PC-3 (cell line): ENCODE measurements around the gene TMEM123. TPM values are rescaled to one million over a fixed set of nuclear protein-coding genes. Genes with fewer than 3 reads are reported as not detected.

Experiments used
- ATAC-seq: fragments of 200-7000 bp; cut with Tn5 transposase; 2 replicates; pipeline ENCODE4 v1.9.1; 2020; ENCODE audit warnings: mild to moderate bottlenecking, moderate library complexity
- BruUV-seq: library from RNA; stranded (reverse); fragments of 400-500 nt; replicated peaks from 2 replicates; lab custom pipeline; 2021; lab: Mats Ljungman, UMichigan
- CTCF ChIA-PET: fragments of 300-600 bp; sonication (Branson Sonifier 250); formaldehyde crosslinking; loops from one replicate; lab custom pipeline; 2022; ENCODE audit warnings: antibody characterized with exemption; lab: Charles Lee
- POLR2A ChIA-PET: fragments of 300-600 bp; sonication (Branson Sonifier 250); formaldehyde crosslinking; loops from one replicate; lab custom pipeline; 2022; ENCODE audit warnings: antibody characterized with exemption; ENCODE audit not compliant: unreplicated experiment; lab: Charles Lee
- DNase-seq: peaks from one replicate; pipeline ENCODE4 v3.0.0-alpha.2; 2015
- H2AFZ ChIP-seq: fragments of 300-600 bp; sonication (generic); 2 replicates; pipeline ENCODE4 v1.6.0; 2016; ENCODE audit warnings: antibody characterized with exemption, low read length
- H3F3A ChIP-seq: fragments of 300-600 bp; sonication (generic); one replicate; pipeline ENCODE4 v1.6.0; 2017; ENCODE audit warnings: antibody characterized with exemption, low read length, control low read depth, mild to moderate bottlenecking; ENCODE audit not compliant: unreplicated experiment
- H3K27ac ChIP-seq: fragments of 300-600 bp; sonication (generic); 2 replicates; pipeline ENCODE4 v1.5.1; 2016; ENCODE audit warnings: mild to moderate bottlenecking, low read length
- H3K27me3 ChIP-seq: fragments of 300-600 bp; sonication (generic); 2 replicates; pipeline ENCODE4 v1.6.1; 2016; ENCODE audit warnings: low read length, mixed read lengths
- H3K36me3 ChIP-seq: fragments of 300-600 bp; sonication (generic); 2 replicates; pipeline ENCODE4 v1.6.1; 2016; ENCODE audit warnings: low read depth, mixed run types, low read length, mixed read lengths
- H3K4me1 ChIP-seq: fragments of 300-600 bp; sonication (generic); 2 replicates; pipeline ENCODE4 v1.5.1; 2016; ENCODE audit warnings: low read length; ENCODE audit not compliant: insufficient read depth
- H3K4me2 ChIP-seq: fragments of 300-600 bp; sonication (generic); 2 replicates; pipeline ENCODE4 v1.6.0; 2016; ENCODE audit warnings: low read length
- H3K4me3 ChIP-seq: fragments of 300-600 bp; sonication (generic); 2 replicates; pipeline ENCODE4 v1.5.1; 2016; ENCODE audit warnings: mild to moderate bottlenecking, low read length, mixed read lengths
- H3K79me2 ChIP-seq: fragments of 300-600 bp; sonication (generic); 2 replicates; pipeline ENCODE4 v1.6.1; 2017; ENCODE audit warnings: low read length, mixed read lengths
- H3K9ac ChIP-seq: fragments of 300-600 bp; sonication (generic); 2 replicates; pipeline ENCODE4 v1.6.0; 2016; ENCODE audit warnings: mild to moderate bottlenecking, low read length
- H3K9me2 ChIP-seq: fragments of 300-600 bp; sonication (generic); replicated peaks from 2 replicates; pipeline ENCODE4 v1.6.1; 2016; ENCODE audit warnings: mixed run types, low read length, mixed read lengths
- H3K9me3 ChIP-seq: fragments of 300-600 bp; sonication (generic); 2 replicates; pipeline ENCODE4 v1.6.1; 2016; ENCODE audit warnings: low read length, mixed read lengths
- H4K20me1 ChIP-seq: fragments of 300-600 bp; sonication (generic); 2 replicates; pipeline ENCODE4 v1.6.1; 2016; ENCODE audit warnings: low read length, mixed read lengths
- EZH2 ChIP-seq: fragments of 300-600 bp; sonication (generic); IDR thresholded peaks from one replicate; pipeline ENCODE4 v1.6.1; 2017; ENCODE audit warnings: antibody characterized with exemption, mild to moderate bottlenecking, low read length; ENCODE audit not compliant: unreplicated experiment
- EZH2phosphoT487 ChIP-seq: fragments of 300-600 bp; sonication (generic); IDR thresholded peaks from 2 replicates; pipeline ENCODE4 v1.6.1; 2018; ENCODE audit warnings: mild to moderate bottlenecking, antibody characterized with exemption, low read length, borderline replicate concordance
- intact Hi-C: fragments of 100-400 bp; cut with micrococcal nuclease; formaldehyde crosslinking; loops from 2 replicates; pipeline ENCODE4 v1.9.0; 2023
- total RNA-seq: library from RNA; depleted of rRNA; stranded (reverse); fragments of >200 nt; gene quantifications from 2 replicates; pipeline ENCODE4 v1.2.3, GENCODE V29; 2014
- TF ChIP-seq, protein P1 (sequence below): fragments of 300-600 bp; sonication (generic); conservative IDR thresholded peaks from 2 replicates; pipeline ENCODE4 v1.5.1; 2017; ENCODE audit warnings: antibody characterized with exemption, low read depth, mild to moderate bottlenecking, low read length

The TMEM123 gene
- total RNA-seq, 1 experiment from 2014 or later: 163 TPM

GRCh38 chr11:102457865-102458264, 5.3 kb upstream of the TMEM123 start:
- DNase-seq (peak; percentile 55), ATAC-seq (no peak)
- Histone ChIP-seq H3K27ac (0 out of 2 replicates have a peak overlapping the region, but pooled peaks have one; percentile 13), H3F3A (no peaks in the 10 kb centered on the region), H2AFZ (no peak overlapping the region), H3K79me2 (peaks cover 8% of the 10 kb centered on the region; the same call in 1 of the 2 replicates), H4K20me1 (no peaks in the 10 kb centered on the region), H3K27me3 (no peaks in the 10 kb centered on the region), H3K9me2 (no peaks in the 10 kb centered on the region), H3K4me3 (no peak overlapping the region), H3K4me1 (peaks cover 39% of the 10 kb centered on the region), H3K4me2 (peak overlapping the region; percentile 10; the same call in 1 of the 2 replicates), H3K9ac (no peak overlapping the region), H3K9me3 (no peaks in the 10 kb centered on the region), H3K36me3 (no peaks in the 10 kb centered on the region)
- BruUV-seq: no TSS peak
- intact Hi-C loops: loop anchor here (1.0 kb wide), 1 partner anchor 9 kb away; no protein-coding TSS in a partner anchor
- ChIA-PET POLR2A (no interaction called here), CTCF (no interaction called here)
- TF ChIP-seq, protein P1, sequence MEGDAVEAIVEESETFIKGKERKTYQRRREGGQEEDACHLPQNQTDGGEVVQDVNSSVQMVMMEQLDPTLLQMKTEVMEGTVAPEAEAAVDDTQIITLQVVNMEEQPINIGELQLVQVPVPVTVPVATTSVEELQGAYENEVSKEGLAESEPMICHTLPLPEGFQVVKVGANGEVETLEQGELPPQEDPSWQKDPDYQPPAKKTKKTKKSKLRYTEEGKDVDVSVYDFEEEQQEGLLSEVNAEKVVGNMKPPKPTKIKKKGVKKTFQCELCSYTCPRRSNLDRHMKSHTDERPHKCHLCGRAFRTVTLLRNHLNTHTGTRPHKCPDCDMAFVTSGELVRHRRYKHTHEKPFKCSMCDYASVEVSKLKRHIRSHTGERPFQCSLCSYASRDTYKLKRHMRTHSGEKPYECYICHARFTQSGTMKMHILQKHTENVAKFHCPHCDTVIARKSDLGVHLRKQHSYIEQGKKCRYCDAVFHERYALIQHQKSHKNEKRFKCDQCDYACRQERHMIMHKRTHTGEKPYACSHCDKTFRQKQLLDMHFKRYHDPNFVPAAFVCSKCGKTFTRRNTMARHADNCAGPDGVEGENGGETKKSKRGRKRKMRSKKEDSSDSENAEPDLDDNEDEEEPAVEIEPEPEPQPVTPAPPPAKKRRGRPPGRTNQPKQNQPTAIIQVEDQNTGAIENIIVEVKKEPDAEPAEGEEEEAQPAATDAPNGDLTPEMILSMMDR: no peak
- TF ChIP-seq EZH2phosphoT487: no peak
- TF ChIP-seq EZH2: no peak

DNA sequence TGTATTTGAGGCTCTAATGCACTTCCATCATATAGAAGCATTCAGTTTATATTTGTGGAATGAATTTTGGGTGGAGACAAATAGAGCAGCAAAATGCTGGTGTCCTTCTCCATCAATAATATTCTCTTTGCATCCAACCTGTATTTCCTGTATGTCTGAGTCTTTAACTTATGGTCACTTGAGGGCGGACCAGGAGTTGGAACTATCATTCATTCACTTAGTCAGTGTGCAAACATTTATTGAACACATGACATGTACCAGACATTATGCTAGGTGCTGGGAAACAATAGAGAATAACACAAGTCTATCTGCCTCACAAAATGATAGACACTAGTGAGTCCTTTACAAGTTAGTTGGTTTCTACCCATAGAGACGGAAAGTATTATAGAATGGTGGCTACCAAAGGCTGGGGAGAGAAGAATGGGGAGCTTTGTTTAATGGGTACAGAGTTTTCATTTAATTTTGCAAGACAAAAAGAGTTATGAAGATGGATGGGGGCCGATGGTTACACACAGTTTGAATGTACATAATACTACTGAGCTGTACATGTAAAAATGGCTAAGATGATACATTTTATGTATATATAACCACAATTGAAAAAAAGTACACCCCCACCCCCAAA, 4.6 kb upstream of the TMEM123 start:
- no peak for TF ChIP-seq EZH2
- TF ChIP-seq EZH2phosphoT487: no peak
- TF ChIP-seq, protein P1: no peak
- peak overlapping the region; percentile 13 for H3K27ac ChIP-seq
- ATAC-seq: peak; percentile 29

DNA sequence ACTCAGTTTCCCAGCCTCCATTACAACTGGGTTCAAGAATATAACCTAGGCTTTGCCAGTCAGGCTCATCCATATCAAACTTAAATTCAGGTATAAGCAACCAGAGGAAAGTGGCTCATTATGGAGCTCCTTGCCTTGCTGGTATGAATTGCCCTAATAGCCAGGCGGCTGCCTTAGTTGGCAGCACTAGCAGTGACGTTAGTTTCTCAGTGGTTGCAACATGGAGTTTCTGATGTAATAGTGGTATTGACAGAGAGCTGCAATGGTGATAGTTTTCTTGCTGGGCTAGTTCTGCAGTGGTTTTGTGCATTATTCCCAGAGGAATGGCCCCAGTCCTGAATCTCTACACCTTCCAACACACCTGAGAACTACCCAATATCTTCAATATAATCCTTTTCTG, 3.8 kb upstream of the TMEM123 start:
- Histone ChIP-seq H3K27ac (no peak overlapping the region), H2AFZ (no peak overlapping the region), H3K9me3 (no peaks in the 10 kb centered on the region), H3K27me3 (no peaks in the 10 kb centered on the region), H3F3A (no peaks in the 10 kb centered on the region), H3K4me2 (peak overlapping the region; percentile 10; the same call in 1 of the 2 replicates), H3K79me2 (peaks cover 21% of the 10 kb centered on the region), H3K4me1 (peaks cover 39% of the 10 kb centered on the region), H3K4me3 (no peak overlapping the region), H3K9me2 (no peaks in the 10 kb centered on the region), H3K36me3 (no peaks in the 10 kb centered on the region), H3K9ac (no peak overlapping the region), H4K20me1 (no peaks in the 10 kb centered on the region)
- ATAC-seq (no peak), DNase-seq (no peak)
- no peak for TF ChIP-seq EZH2phosphoT487
- CTCF ChIA-PET: no interaction called here
- POLR2A ChIA-PET: no interaction called here
- BruUV-seq: no TSS peak
- intact Hi-C loops: no loop called here

More for the DNA sequence above, 4.6 kb upstream of the TMEM123 start:
- no peak overlapping the region for H3K9ac ChIP-seq
- H4K20me1 ChIP-seq: no peaks in the 10 kb centered on the region
- H3K4me1 ChIP-seq: peaks cover 39% of the 10 kb centered on the region
- ChIA-PET POLR2A (no interaction called here), CTCF (no interaction called here)
- no TSS peak for BruUV-seq
- no peak overlapping the region for H3K4me3 ChIP-seq
- peaks cover 13% of the 10 kb centered on the region for H3K79me2 ChIP-seq
- intact Hi-C loops: loop anchor here (1.0 kb wide), 1 partner anchor 10 kb away; no protein-coding TSS in a partner anchor
- H3K27me3 ChIP-seq: no peaks in the 10 kb centered on the region
- H3K9me3 ChIP-seq: no peaks in the 10 kb centered on the region
- H2AFZ ChIP-seq: no peak overlapping the region
- H3K36me3 ChIP-seq: no peaks in the 10 kb centered on the region
- H3K9me2 ChIP-seq: no peaks in the 10 kb centered on the region
- no peaks in the 10 kb centered on the region for H3F3A ChIP-seq
- H3K4me2 ChIP-seq: peak overlapping the region; percentile 10
- peak; percentile 92 for DNase-seq
